Activated CD4-positive, alpha-beta T cell treated with anti-CD3 and anti-CD28 coated beads for 48 hours (primary cell): ENCODE measurements around the gene CEP41.

Experiments used
- DNase-seq: peaks from one replicate; pipeline ENCODE4 v3.0.0-alpha.2; 2020

Gene CEP41

GRCh38 chr7:130346941-130347340 lies 93.9 kb downstream of the CEP41 start:
- DNase-seq, result no peak

DNA sequence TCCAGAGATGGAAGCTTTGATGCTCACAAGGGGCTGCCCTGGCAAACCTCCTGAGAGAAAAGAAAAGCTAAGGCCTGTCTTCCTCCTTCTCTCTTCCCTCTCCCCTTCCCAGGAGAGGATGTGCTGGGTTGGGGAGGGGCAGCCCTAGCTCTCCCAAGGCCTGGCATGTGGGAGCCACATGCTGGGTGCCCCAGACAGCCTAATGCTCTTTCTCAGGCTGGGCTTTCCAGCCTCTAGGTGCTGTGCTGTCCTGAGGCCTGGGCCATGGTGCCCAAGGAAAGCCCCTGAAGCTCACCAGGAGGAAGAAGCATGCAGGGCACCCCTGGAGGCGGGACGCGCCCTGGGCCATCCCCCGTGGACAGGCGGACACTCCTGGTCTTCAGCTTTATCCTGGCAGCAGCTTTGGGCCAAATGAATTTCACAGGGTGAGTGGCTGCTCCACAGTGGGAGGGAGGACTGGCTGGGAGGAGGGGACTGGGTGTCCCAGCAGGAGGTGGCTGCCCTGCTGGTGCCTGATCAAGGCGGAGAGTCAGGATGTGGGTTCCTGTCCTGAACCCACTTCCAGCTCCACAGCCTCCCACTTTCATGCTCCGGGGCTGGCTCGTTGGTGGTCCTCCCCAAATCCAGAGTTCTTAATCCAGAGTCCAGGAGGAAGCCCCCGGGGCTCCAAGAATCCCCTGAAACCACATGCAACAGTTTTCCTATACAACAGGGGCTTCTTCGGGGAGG lies 94.5 kb downstream of the CEP41 start:
- DNase-seq, result no peak

DNA sequence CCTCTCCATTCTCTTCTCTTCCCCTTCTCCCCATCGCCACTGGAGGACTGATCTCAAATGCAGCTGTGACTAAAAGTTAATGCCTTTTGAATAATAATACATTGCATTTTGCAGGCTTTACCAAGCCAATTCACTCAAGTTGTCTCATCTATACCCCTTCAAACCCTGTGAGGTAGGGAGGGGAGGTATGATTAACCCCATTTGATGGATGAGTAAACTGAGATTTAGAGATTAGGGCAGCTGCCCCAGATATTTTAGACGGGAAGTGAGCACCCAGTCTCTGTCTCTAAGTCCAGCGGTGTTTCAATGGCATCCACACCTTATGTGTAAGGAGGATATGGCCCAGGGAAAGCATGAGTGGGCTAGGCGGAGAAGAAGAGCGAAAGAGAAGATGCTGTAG lies 95.1 kb downstream of the CEP41 start:
- DNase-seq, result no peak

GRCh38 chr7:130345136-130345535 lies 95.7 kb downstream of the CEP41 start:
- no peak for DNase-seq

DNA sequence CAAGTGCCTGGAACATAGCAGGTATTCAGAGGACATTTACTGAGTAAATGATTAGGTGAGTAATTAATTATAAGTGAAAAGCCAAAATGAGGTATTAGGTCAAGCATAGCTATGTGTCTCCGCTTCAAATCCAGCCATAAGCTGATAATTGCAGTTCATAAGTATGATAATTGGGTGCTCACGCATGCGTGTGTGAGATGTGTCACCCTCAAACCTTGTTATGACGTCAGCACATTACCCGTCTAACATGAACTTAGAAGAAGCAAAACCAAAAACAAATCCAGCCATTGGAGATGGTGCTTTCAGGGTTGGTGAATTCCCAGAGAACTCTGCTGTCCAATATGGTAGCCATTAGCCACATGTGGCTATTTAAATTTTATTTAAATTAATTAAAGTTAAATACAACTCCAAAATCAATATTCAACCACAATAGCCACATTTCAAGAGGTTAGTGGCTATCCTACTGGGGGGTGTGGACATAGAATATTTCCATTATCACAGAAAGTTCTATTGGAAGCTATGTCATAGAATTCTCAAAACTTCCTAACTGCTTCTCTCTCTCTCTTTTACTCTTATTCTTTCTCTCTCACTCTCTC lies 96.4 kb downstream of the CEP41 start, which contains the start of gene CPA5:
CPA5 (plus strand) TSS at position 546 of the 596 bp plus-strand sequence. CDS start 1,670 bp downstream, outside the sequence.
- no peak for DNase-seq
